ENCODE results near the gene GLT8D1.

GLT8D1 gene

DNA sequence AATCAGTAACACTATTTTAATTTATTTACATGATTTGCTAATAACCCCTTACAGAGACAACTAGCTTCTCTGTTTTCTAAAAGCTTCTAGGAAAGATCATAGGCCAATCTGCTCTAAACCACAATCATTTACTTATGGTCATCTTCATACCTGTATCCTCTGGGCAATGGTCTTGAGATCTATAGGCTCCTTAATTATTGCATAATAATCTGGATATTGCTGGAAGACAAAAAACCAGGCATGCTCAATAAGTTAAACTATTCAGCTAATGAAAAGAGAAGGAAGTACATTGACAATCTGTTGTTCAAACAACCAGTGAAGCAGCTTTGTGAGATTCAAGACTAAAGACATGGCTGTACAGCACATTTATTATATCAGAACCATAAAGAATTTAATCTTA is 54.0 kb downstream of the GLT8D1 start (continued):
- no peak for TF ChIP-seq ZNF596 (tag by site-specific recombination; IDR thresholded peaks at IDR 0.05)
- no peak for TF ChIP-seq ZBTB49 (tag by site-specific recombination; IDR thresholded peaks at IDR 0.05; ENCODE audit: low read depth)
- TF ChIP-seq, protein P1, sequence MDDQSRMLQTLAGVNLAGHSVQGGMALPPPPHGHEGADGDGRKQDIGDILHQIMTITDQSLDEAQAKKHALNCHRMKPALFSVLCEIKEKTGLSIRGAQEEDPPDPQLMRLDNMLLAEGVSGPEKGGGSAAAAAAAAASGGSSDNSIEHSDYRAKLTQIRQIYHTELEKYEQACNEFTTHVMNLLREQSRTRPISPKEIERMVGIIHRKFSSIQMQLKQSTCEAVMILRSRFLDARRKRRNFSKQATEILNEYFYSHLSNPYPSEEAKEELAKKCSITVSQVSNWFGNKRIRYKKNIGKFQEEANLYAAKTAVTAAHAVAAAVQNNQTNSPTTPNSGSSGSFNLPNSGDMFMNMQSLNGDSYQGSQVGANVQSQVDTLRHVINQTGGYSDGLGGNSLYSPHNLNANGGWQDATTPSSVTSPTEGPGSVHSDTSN (CRISPR knock-in tag; IDR thresholded peaks at IDR 0.05): no peak
- no peak for TF ChIP-seq ZNF324 (tag by site-specific recombination; IDR thresholded peaks at IDR 0.05)
- TF ChIP-seq SP3 (tag by site-specific recombination; IDR thresholded peaks at IDR 0.05): no peak

- Histone ChIP-seq H3K27ac (ENCODE audit: extremely low read depth, low read depth, low read length) (no peak overlapping the region), H3K4me3 (ENCODE audit: low read depth, low read length) (no peak overlapping the region), H3K4me1 (ENCODE audit: control insufficient read depth, insufficient read depth, low read length) (no peaks in the 10 kb centered on the region), H3K9me3 (ENCODE audit: control insufficient read depth, insufficient read depth, low read depth, low read length) (no peaks in the 10 kb centered on the region), H3K36me3 (ENCODE audit: control insufficient read depth in 2 of 2, insufficient read depth in 1 of 2, low read length in 2 of 2) (peaks cover 22 to 85% of the 10 kb centered on the region in 2 experiments)
- TF ChIP-seq GLIS1 (tag by site-specific recombination; IDR thresholded peaks at IDR 0.05) (0 out of 2 replicates have a peak, but pooled peaks have one; percentile 22), ZNF433 (tag by site-specific recombination; IDR thresholded peaks at IDR 0.05; ENCODE audit: low read depth) (no peak), TRIM28 (IDR thresholded peaks at IDR 0.05; ENCODE audit: borderline replicate concordance, low read length) (no peak), ZNF548 (tag by site-specific recombination; IDR thresholded peaks at IDR 0.05) (no peak)
- ChIA-PET CTCF (no interaction called here), POLR2A (no interaction called here)
These were observed 55.2 kb downstream of the GLT8D1 start for GRCh38 chr3:52650439-52650838.

GRCh38 chr3:52649461-52650210 is 56.0 kb downstream of the GLT8D1 start:
- no peaks in the 10 kb centered on the region for H3K4me1 ChIP-seq (ENCODE audit: control insufficient read depth, insufficient read depth, low read length)
- H3K9me3 ChIP-seq (ENCODE audit: control insufficient read depth, insufficient read depth, low read depth, low read length): no peaks in the 10 kb centered on the region
- peaks cover 19 to 84% of the 10 kb centered on the region in 2 experiments for H3K36me3 ChIP-seq (ENCODE audit: control insufficient read depth in 2 of 2, insufficient read depth in 1 of 2, low read length in 2 of 2)
- ChIA-PET POLR2A (no interaction called here), CTCF (no interaction called here)
- no peak overlapping the region for H3K4me3 ChIP-seq (ENCODE audit: low read depth, low read length)
- no peak overlapping the region for H3K27ac ChIP-seq (ENCODE audit: extremely low read depth, low read depth, low read length)
- TF ChIP-seq ZNF10 (tag by site-specific recombination; IDR thresholded peaks at IDR 0.05) (no peak), ZNF514 (tag by site-specific recombination; IDR thresholded peaks at IDR 0.05) (no peak), ZNF548 (tag by site-specific recombination; IDR thresholded peaks at IDR 0.05) (no peak), ZBTB17 (tag by site-specific recombination; IDR thresholded peaks at IDR 0.05) (no peak)

GRCh38 chr3:52645549-52645948 is 60.0 kb downstream of the GLT8D1 start:
- no peak overlapping the region for H3K27ac ChIP-seq (ENCODE audit: extremely low read depth, low read depth, low read length)
- no peak overlapping the region for H3K4me3 ChIP-seq (ENCODE audit: low read depth, low read length)
- H3K36me3 ChIP-seq (ENCODE audit: control insufficient read depth in 2 of 2, insufficient read depth in 1 of 2, low read length in 2 of 2): peaks cover 28 to 86% of the 10 kb centered on the region in 2 experiments
- no peak for TF ChIP-seq ZBTB1 (tag by site-specific recombination; IDR thresholded peaks at IDR 0.05)
- POLR2A ChIA-PET: no interaction called here
- CTCF ChIA-PET: no interaction called here
- H3K9me3 ChIP-seq (ENCODE audit: control insufficient read depth, insufficient read depth, low read depth, low read length): no peaks in the 10 kb centered on the region
- H3K4me1 ChIP-seq (ENCODE audit: control insufficient read depth, insufficient read depth, low read length): no peaks in the 10 kb centered on the region
